ENCODE data around the gene KCND2.

- TF ChIP-seq CTCF (IDR thresholded peaks at IDR 0.05) (no peak), BHLHE40 (IDR thresholded peaks at IDR 0.05; ENCODE audit: low read depth, low read length) (no peak), MAX (IDR thresholded peaks at IDR 0.05) (no peak), RAD21 (conservative IDR thresholded peaks at IDR 0.05 in 1 of 2, IDR thresholded peaks at IDR 0.05 in 1 of 2) (no peak)
Observed at GRCh38 chr7:120547605-120548004, 274.6 kb downstream of the KCND2 start.
